ENCODE results near the gene CMTM4.
A peak's percentile ranks its signal among the peaks of the same experiment; 100 is the strongest.

The CMTM4 gene

GRCh38 chr16:66696669-66697630 is at the start of gene CMTM4:
Gene CMTM4, minus strand, starts transcription at chr16:66696743. Its CDS starts 218 bp downstream, at chr16:66696525.
- TF ChIP-seq CTCF (IDR thresholded peaks at IDR 0.05; ENCODE audit: low read depth, low read length): peak; percentile 15
- in situ Hi-C loops (cut with HindIII; ENCODE audit: low sequenced_read_pairs): no loop called here
- peak; percentile 81 for DNase-seq (ENCODE audit: low read depth, low spot score)
- peak within 1 kb of the TSS; percentile 63 for H3K4me3 ChIP-seq (ENCODE audit: low read depth, low read length)

- H3K4me3 ChIP-seq (ENCODE audit: low read depth, low read length): no peak overlapping the region
- no peak for DNase-seq (ENCODE audit: low read depth, low spot score)
- in situ Hi-C loops (cut with HindIII; ENCODE audit: low sequenced_read_pairs): no loop called here
- TF ChIP-seq CTCF (IDR thresholded peaks at IDR 0.05; ENCODE audit: low read depth, low read length): no peak
These were observed 49.5 kb upstream of the CMTM4 start for GRCh38 chr16:66746048-66746447.

GRCh38 chr16:66741950-66742808 is 45.6 kb upstream of the CMTM4 start:
- in situ Hi-C loops (cut with HindIII; ENCODE audit: low sequenced_read_pairs): no loop called here
- DNase-seq (ENCODE audit: low read depth, low spot score): no peak
- H3K4me3 ChIP-seq (ENCODE audit: low read depth, low read length): no peak overlapping the region
- no peak for TF ChIP-seq CTCF (IDR thresholded peaks at IDR 0.05; ENCODE audit: low read depth, low read length)

GRCh38 chr16:66741169-66741900 is 44.8 kb upstream of the CMTM4 start:
- in situ Hi-C loops (cut with HindIII; ENCODE audit: low sequenced_read_pairs): no loop called here
- no peak for TF ChIP-seq CTCF (IDR thresholded peaks at IDR 0.05; ENCODE audit: low read depth, low read length)
- DNase-seq (ENCODE audit: low read depth, low spot score): peak; percentile 96
- no peak overlapping the region for H3K4me3 ChIP-seq (ENCODE audit: low read depth, low read length)

- no peak overlapping the region for H3K4me3 ChIP-seq (ENCODE audit: low read depth, low read length)
- in situ Hi-C loops (cut with HindIII; ENCODE audit: low sequenced_read_pairs): no loop called here
- DNase-seq (ENCODE audit: low read depth, low spot score): peak; percentile 27
- no peak for TF ChIP-seq CTCF (IDR thresholded peaks at IDR 0.05; ENCODE audit: low read depth, low read length)
These were observed 44.0 kb upstream of the CMTM4 start for GRCh38 chr16:66740533-66740932.

GRCh38 chr16:66740010-66740409 is 43.5 kb upstream of the CMTM4 start:
- in situ Hi-C loops (cut with HindIII; ENCODE audit: low sequenced_read_pairs): no loop called here
- peak; percentile 67 for TF ChIP-seq CTCF (IDR thresholded peaks at IDR 0.05; ENCODE audit: low read depth, low read length)
- no peak overlapping the region for H3K4me3 ChIP-seq (ENCODE audit: low read depth, low read length)
- peak; percentile 59 for DNase-seq (ENCODE audit: low read depth, low spot score)
